ENCODE results near the gene PLBD2.

Gene PLBD2

DNA sequence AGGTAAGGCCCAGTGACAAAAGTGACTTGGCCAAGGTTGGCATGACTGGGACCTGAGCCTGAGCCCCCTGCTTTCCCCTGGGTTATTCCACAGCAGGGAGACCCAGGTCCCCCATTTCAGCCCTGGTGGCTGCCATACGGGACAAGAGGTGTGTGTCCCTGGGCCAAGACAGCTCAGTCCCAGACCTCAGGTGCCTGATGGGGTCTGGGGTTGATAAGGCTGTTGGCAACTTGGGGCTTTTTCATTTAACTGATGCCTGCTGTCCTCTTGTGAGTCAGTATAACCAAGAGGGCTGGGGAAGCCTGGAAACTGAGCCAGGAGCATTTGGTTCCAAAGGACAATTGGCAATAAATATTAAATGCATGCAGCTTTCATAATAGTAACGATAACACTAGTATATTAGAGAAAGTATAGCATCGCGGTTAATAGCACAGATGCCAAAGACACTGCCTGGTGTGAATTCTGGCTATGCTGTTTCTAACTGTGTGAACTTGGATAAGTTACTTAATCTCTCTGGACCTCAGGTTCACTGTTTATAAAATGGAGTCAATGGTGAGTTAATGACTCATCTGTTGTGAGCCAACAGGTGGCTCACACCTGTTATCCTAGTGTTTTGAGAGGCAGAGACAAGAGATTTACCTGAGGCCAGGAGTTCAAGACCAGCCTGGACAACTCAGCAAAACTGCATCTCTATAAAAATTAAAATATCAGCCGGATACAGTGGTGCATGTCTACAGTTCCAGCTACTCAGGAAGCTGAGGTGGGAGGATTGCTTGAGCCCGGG, 64.7 kb downstream of the PLBD2 start:
- no peak for DNase-seq

DNA sequence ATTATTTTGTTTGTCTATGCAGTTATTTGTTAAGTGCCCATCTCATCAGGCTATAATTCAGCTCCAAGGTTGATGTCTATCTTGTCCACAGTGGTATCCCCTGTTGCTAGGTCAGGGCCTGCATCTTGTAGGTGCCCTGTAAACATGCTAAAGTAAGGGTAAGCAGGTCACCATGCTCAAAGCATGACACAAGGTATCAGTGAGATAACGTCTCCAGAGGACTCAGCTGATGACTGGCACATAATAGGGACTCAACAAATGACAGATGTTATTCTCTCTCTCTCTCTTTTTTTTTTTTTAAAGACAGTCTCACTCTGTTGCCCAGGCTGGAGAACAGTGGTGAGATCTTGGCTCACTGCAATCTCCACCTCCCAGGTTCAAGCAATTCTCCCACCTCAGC, 66.1 kb downstream of the PLBD2 start:
- no peak for DNase-seq

DNA sequence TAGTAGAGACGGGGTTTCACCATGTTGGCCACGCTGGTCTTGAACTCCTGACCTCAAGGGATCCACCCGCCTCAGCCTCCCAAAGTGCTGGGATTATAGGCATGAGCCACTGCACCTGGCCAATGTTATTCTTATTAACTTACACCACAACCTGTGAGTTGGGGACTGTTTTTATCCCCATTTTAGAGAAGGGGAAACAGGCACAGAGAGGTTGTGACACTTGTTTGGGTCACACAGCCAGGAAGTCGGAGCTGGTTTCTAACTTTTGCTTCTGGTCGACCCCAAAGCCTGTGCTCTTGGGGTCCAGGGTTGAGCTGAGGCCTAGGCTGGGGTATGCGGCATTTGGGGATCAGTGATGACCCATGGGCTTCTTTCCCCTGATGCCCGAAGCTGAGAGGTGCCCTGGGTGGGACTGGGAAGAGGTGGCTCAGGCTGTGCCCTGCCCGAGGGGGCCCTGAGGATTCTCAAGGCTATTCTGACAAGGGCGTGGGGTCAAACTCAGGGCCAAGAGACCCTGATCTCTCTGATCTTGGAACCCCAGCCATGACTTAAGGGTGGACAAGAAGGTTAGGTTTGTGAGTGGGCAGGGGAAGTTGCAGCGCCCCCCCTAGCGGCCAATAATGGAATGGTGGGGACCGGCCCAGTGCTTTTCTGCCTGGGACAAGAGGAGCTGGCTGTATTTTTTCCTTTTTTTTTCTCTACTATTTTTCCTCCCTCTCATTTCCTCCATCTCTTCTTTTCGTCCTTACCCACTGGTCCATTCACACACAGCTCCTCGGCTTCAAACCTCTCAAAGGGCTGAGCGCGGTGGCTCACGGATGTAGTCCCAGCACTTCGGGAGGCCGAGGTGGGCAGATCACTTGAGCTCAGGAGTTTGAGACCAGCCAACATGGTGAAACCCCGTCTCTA, 66.8 kb downstream of the PLBD2 start:
- peak in 1 of 2 experiments; percentile 8 for DNase-seq

DNA sequence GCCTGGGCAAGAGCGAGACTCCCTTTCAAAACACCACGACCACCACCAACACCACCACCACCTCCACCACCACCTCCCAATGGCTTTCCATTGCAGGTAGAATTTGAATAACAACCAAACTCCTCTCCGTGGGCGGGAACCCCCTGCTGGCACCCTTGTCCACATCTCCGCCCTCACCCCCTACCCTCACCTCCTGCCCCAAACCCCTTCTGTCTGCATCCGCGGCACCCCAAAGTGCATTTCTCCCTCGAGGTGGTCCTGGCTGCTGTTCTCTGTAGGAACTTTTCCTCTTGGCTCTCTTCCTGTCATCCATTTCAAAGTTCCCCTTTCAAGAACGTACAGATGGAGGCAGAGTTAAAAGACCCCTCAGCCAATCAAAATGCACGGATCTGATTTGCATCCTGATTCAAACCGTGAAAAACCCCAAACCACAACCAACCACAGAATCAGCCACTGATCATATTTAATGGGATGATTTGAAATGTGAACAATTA, 67.6 kb downstream of the PLBD2 start:
- no peak for DNase-seq

DNA sequence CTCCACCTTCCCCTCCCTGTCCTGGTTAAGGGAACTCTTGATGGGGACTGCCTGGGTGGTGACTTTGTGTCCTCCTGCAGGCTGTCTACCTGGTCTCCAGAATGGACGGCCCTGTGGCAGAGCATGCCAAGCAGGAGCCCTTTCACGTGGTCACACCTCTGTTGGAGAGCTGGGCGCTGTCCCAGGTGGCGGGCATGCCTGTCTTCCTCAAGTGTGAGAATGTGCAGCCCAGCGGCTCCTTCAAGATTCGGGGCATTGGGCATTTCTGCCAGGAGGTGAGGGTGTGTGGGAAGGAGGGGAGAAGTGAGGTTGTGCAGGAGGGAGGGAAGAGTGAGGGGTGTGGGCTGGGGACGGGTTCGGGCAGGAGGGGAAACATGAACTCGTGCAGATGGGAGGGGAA, 69.5 kb downstream of the PLBD2 start:
- no peak for DNase-seq

DNA sequence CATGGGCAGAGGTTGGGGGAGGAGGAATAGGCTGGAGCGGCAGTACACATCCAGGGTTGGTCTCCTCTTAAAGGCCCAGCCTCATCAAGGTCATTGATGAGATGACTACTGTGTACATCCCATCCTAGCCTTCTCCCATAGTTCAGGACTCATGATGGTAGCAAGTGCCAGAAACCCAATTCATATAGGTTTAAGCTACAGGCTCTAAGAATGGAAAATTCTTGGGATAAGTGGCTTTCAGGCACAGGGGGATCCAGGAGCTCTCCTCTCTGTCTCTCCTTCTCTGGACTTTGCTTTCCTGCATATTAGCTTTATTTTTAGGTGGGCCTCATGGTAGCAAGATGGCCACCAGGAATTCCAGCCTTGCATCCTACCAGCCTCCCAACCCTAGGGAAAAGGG, 70.1 kb downstream of the PLBD2 start:
- no peak for DNase-seq

DNA sequence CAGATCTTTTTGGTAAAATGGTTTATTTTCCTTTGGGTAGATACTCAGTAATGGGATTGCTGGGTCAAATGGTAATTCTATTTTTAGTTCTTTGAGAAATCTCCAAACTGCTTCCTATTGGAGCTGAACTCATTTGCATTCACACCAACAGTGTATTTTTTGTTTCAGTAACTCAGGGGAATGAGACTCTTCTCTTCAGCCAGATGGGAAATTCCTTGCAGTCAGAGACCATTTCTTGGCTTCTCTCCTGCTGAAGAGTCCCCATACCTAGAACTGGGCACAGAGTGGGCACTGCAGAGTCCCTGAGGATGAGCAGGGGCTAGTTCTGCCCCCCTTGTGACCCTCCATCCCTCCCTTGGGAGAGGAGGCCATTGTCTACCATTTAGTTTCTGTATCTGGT, 74.6 kb downstream of the PLBD2 start:
- DNase-seq: no peak

DNA sequence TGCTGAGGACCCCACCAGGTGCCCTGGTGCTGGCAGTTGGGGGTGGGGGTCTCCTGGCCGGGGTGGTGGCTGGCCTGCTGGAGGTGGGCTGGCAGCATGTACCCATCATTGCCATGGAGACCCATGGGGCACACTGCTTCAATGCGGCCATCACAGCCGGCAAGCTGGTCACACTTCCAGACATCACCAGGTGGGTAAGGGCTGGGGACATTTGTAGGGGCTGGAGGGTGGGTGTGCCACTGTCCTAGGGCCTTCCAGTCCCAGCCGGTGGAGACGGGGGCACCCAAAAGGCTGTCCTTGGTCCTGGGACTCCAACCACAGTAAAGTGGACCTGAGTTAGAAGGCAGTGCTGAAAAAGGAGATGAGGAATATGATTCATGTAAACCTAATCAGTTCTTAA, 77.0 kb downstream of the PLBD2 start:
- DNase-seq: no peak

DNA sequence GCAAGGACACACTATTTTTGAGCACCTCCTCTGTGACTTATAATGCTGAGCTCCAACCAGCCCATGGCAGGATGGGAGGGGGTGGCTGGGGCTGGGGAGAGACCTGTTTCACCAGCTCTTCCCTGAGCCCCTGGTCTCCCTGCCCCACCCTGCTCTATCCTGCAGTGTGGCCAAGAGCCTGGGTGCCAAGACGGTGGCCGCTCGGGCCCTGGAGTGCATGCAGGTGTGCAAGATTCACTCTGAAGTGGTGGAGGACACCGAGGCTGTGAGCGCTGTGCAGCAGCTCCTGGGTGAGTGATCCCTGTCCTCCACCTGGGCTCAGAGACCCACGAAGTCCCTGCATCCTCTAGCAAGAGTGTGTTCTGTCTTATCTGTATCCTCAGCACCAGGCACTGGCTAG, 78.2 kb downstream of the PLBD2 start:
- no peak for DNase-seq

DNA sequence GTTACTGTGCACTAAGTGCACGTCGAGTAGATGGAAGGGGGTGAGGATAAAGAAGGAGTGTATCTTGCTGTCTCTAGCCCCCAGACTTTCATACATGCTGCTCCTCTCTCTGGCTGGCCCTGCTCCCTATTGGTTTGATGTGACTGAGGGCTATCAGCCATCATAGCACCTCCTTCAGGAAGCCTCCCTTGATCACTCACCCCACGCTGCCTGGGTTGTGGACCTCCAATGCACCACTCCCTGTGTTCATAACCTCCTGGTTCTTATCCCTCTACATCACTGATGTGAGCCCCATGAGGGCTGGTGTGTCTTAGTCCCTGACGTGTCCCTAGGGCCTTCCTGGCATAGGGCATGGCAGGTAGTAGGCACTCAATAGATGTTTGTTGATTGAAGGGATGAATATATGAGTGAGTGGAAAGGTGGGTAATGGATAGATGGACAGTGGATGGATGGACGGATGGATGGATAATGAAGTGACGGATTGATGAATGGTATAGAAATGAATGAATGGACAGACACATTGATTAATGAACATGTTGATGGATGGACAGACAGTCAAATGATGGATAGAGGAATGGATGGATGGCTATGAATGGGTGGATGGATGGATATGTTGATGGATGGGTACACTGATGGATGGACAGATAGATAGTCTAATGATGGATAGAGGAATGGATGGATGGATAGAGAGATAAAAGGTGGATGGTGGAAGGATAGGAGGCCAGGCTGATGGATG, 78.8 kb downstream of the PLBD2 start:
- no peak for DNase-seq

DNA sequence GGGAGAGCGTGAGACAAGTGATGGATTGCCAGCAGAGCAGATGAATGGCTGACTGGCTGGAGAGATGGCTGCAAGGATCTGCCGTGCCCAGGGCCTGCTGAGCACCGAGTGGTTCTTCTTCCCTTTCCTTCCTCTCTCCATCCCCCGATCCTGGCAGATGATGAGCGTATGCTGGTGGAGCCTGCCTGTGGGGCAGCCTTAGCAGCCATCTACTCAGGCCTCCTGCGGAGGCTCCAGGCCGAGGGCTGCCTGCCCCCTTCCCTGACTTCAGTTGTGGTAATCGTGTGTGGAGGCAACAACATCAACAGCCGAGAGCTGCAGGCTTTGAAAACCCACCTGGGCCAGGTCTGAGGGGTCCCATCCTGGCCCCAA, 79.3 kb downstream of the PLBD2 start:
- DNase-seq: no peak

DNA sequence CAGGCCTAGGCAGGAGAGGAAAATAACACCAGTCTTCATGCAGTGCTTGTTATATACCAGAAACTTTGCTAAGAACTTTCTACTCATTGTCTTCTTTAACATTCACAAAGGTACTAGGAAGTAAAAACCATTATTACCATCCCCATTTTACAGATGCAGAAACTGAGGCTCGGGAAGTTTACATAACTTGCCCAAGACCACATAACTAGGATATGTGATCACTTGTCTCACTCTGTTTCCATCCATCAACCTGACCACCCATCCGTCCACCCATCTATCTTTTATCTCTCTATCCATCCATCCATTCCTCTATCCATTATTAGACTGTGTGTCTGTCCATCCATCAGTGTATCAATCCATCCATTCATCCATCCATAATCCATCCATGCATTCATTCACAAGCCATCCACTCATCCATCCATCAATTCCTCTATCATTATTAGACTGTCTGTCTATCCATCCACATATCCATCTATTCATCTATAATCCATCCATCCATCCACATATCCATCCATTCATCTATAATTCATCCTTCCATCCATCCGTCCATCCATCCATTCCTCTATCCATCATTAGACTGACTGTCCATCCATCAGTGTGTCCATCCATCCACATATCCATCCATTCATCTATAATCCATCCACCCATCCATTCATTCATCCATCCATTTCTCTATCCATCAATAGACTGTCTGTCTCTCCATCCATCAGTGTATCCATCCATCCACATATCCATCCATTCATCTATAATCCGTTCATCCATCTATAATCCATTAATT, 80.3 kb downstream of the PLBD2 start:
- DNase-seq: no peak

DNA sequence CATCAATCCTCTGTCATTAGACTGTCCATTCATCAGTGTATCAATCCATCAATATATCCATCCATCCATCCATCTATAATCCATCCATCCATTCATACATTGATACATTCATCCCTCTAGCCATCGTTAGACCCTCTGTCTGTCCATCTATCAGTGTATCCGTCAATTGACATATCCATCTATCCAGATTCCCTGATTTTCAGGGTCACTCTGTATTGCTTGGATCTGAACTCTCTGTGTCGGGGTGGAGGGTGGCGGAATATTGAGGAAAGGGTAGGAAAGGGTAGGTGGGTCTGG, 80.9 kb downstream of the PLBD2 start:
- no peak for DNase-seq

DNA sequence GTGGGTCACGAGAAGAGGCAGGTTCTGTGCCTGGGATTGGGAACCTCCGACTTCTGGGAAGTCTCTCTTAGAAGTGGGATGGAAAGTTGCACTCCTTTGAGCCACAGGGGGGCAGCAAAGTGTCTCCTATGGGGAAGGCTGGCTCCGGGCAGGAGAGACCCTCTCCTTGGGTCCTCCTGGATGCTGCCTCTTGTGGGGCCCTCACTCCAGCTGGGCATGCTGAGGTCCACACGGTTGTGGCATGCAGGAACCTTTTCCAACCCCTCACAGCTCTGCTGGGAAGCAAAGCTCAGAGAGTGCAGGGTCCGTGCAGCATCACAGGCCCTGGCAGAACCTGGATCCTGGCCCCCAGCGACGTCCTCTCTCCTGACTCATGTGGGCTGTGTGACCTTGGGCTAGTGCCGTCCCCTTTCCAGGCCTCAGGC, 81.2 kb downstream of the PLBD2 start:
- DNase-seq: peak; percentile 42 to 71

DNA sequence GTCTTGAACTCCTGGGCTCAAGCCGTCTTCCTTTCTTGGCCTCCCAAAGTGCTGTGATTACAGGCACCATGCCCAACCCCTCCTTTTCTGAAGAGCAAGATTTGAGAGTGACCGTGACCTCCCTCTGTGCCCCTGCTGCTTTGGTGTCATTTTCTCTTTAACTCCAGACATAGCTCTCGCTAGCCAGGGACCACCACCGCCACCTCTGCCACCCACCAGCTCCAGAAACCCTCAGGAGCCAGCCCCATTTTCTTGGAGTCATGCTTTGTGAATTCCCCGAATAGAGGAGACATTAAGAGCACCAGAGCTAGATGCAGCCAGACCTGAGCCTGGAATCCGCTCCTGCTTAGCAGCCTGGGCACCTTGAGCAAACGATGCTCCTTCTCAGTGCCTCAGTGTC, 81.9 kb downstream of the PLBD2 start:
- no peak for DNase-seq
